Stimulated activated CD4-positive, alpha-beta T cell treated with anti-CD3 and anti-CD28 coated beads, Interleukin-2, amount 100 ng/mL, for 24 hours (primary cell): ENCODE data around the gene PWWP2B.

Experiments
- DNase-seq, 2 donors: peaks; one replicate each; pipeline ENCODE4 v3.0.0-alpha.2; 2020

PWWP2B gene

DNA sequence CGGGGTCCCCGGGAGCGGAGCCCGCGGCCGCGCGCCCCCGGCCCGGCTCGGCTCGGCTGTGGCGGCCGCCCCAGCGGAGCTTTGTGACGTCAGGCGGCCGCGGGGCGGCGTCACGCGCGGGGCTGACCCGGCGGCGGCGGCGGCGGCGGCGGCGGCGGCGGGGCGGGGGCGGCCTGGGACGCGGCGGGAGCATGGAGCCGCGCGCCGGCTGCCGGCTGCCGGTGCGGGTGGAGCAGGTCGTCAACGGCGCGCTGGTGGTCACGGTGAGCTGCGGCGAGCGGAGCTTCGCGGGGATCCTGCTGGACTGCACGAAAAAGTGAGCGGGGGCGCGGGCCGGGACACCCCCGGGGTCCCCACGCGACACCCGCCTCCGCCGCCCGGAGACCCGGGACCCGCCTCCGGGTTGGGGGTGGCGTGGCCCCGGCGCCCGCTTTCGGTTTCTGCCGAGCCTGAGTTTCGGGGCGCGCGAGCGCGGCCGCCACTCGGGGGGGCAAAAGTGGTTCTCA, at the start of gene PWWP2B:
Gene PWWP2B (plus strand): TSS at position 165 of the 506 bp plus-strand sequence. CDS start 27 bp downstream, at position 192.
- DNase-seq: peak; percentile 54 to 64

DNA sequence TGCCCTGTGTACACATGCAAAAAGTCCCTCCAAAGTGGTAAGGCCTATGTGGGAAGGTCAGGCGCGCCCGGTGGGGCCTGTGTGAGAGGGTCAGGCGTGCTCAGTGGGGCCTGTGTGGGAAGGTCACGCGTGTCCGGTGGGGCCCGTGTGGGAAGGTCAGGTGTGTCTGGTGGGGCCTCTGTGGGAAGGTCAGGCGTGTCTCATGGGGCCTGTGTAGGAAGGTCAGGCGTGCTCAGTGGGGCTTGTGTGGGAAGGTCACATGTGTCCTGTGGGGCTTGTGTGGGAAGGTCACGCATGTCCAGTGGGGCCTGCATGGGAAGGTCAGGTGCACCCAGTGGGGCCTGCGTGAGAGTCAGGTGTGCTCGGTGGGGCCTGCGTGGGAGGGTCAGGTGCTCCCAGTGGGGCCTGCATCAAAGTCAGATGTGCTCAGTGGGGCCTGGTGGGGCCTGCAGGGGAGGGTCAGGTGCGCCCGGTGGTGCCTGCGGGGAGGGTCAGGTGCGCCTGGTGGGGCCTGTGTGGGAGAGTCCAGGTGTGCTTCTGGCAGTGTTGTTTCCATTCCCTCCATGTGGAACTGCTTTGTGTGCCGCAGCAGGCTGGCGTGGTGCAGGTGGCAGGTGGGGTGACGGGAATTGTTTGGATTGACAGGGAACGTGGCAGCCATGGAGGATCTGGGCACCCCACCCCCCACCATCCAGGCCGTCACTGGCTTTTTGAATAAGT, 49.6 kb upstream of the PWWP2B start:
- DNase-seq: no peak

DNA sequence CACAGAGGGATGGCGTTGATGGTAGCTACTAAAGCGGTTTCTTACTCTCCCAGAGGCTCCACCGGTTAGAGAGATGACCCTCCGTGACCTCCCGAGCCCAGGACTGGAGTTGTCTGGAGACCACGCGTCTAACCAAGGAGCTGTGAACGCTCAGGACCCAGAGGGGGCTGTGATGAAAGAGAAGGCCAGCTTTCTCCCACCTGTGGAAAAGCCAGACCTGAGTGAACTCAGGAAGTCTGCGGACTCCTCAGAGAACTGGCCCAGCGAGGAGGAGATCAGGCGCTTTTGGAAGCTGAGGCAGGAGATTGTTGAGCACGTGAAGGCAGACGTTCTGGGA, 49.1 kb upstream of the PWWP2B start:
- no peak for DNase-seq

- DNase-seq: no peak
Observed at GRCh38 chr10:132349766-132350165, 47.2 kb upstream of the PWWP2B start.

DNA sequence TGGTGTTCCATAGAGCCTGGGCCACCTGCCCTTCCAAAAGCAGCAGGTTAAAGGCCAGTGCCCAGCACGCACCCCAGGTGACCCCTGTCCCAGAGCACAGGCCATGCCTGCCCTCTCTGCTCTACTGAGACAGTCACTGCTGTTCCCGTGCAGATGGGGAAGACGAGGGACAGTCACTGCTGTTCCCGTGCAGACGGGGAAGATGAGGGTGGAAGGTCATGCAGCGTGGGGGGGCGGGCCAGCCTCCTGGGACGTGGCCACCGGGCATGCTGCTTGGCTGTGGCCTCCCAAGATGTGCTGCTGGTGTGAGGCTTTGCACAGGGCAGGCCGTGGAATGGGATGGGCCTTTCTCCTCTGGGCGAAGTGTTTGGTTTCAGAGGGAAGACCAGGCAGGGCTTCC, 46.6 kb upstream of the PWWP2B start:
- no peak for DNase-seq

DNA sequence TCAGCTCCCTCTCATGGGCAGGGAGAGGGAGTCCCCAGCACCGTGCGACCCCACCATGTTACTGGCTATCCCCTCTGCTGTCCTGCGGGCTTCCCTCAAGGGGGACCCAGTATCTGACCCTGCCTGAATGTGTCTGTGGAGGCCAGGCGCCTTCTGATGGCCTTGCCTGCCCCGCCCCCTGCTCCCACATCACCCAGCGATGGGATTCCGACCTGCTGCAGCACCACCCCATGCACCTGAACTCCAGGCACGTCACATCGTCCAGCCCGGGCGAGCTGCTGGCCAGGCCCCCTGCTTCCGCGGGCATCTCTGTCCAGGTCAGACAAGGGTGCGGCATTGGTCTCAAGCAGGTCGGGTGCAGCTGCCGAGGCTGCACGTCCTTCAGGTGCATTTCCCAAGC, 46.1 kb upstream of the PWWP2B start:
- DNase-seq: no peak

DNA sequence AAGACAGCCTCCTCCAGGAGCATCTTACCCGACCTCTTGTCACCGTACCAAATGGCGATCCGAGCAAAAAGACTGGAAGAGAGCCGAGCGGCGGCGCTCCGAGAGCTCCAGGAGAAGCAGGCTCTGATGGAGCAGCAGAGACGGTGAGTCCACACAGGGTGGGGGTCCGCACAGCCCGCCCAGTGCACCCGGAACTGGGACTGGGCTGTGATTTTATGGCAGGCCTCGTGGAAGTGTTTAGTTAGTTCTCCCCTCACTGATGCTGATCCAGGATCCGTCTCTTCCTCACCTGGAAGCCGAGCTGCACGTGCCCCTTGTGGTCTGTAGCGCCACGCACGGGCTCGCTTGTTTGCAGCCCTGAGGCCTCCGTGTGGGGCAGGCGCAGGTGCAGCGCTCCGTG, 45.4 kb upstream of the PWWP2B start:
- no peak for DNase-seq

DNA sequence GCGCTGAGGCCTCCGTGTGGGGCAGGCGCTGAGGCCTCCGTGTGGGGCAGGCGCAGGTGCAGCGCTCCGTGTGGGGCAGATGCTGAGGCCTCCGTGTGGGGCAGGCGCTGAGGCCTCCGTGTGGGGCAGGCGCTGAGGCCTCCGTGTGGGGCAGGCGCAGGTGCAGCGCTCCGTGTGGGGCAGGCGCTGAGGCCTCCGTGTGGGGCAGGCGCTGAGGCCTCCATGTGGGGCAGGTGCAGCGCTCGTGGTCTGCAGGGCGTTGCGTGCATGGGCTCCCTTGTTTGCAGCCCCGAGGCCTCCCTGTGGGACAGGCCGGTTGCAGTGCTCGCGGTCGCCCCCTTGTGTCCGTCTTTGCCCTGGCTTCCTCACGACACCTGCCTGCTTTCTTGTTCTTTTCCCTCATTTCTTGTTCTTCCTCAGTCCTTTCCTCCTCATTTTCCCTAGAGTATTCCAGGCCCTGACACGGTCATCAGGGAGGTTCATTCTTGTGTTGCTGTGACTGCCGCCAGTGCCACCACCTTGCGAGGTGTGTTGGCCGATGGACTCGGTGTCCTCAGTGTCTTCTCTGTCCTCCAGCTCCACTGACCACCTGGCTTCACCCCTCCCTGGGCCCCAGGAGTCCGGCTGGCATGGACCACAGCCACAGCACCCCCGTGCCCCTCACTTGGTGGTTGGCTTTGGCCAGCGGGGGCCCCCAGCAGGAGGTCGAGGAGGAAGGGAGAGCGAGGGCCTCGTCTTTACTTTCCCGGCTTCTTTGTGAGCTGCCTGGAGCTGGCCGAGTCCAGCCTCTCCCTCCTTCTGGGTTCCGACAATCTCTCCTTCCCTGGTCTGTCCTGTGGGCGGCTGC, 44.3 kb upstream of the PWWP2B start:
- peak; percentile 86 for DNase-seq

GRCh38 chr10:132353456-132354355, 43.3 kb upstream of the PWWP2B start:
- DNase-seq: no peak

DNA sequence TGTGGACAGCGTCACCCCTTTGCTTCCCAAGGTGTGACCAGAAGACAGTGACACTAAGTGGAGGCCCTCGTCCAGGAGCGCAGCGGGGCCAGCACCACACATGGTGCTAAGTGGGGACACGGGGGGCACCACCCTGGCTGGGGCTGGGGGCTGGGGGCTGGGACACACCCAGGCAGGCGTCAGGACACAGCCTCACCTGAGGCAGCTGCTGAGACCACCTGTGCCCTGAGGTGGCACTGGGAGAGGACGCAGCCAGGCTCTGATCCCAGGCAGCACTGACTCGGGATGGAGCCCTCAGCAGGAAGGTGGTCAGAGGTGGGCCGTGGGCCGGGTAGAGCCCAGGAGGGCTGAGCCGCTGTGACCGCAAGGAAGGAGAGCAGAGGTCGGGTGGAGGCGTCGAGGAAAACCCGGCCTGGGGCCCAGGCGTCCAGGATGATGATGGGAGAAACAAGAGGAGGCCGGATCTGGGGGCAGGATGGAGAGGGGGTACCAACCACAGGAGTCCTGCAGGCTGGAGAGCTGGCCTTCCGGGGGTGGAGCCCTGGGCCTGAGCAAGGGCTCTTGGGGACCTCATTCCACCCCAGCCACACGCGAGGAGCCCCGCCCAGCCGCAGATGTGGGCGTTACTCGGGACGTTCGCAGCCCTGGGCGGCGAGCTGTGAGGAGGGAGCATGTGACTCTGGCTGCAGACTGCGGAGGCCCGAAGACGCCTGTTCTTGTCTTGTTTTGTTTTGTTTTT, 42.5 kb upstream of the PWWP2B start:
- no peak for DNase-seq

DNA sequence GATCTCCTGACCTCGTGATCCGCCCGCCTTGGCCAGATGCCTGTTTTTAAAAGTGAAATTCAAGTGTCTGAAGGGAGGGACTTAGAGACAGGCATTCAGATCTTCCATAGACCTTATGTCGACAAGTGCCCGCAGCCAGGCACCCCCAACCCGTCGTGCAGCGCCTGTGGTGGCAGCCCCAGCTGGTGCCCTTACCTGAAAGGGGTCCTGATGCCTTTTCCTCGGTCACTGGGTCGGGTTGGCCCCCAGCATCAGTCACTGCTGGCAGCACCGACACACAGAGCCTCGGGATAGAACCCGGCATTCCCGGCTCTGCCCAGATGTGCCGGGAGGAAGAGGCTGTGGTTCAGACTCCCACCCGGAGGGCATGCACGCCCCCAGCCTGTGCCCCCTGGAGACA, 41.7 kb upstream of the PWWP2B start:
- DNase-seq: no peak

DNA sequence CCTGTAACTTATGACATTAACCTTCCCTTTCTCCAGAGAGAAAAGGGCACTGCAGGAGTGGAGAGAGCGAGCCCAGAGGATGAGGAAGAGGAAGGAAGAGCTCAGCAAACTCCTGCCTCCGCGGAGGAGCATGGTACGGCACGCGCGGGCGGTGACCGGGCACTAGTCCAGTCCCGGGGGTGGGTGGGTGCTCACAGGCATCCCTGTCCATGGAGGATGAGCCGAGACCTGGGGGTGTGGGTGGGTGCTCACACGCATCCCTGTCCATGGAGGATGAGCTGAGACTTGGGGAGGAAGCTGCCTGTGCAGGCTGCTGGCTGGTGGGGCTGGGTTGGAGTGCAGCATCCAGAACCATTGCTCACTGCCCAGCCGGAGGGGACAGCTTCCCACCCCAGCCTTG, 41.2 kb upstream of the PWWP2B start:
- no peak for DNase-seq

GRCh38 chr10:132356621-132357195, 40.3 kb upstream of the PWWP2B start:
- DNase-seq: no peak

DNA sequence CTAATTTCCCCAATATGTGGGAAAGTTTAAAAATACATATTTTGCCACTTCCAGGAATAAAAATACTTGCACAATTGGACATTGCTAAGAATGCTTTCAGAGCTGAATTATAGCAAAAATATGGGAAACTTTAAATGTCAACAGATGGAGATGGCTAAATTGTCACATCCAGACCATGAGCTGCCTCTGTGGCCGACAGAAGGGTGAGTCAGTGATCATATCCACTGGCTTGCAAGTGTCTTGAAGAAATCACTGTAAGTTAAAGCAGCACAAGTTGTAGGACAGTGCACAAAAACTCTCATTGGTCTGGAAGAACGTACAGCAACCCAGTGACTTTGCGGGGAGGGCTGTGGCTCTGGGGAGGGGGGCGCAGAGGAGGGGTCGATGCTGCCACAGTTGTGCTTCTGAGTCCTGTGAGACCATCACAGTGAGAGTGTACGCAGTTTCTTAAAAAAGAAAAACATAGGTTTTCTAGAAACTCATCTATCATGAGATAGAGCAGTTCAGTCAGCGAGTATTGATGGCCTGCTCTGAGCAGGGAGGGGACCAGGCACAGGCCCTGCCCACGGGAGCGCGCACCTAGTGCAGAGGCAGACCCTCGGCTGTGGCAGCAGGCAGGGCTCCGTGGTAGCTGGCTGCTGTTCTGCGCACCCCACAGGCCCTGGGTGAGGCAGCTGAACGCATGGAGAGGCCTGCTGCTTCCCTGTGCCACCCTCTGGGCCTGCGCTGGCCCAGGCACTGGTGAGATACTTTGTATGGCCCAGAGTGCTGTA, 39.5 kb upstream of the PWWP2B start:
- DNase-seq: no peak

DNA sequence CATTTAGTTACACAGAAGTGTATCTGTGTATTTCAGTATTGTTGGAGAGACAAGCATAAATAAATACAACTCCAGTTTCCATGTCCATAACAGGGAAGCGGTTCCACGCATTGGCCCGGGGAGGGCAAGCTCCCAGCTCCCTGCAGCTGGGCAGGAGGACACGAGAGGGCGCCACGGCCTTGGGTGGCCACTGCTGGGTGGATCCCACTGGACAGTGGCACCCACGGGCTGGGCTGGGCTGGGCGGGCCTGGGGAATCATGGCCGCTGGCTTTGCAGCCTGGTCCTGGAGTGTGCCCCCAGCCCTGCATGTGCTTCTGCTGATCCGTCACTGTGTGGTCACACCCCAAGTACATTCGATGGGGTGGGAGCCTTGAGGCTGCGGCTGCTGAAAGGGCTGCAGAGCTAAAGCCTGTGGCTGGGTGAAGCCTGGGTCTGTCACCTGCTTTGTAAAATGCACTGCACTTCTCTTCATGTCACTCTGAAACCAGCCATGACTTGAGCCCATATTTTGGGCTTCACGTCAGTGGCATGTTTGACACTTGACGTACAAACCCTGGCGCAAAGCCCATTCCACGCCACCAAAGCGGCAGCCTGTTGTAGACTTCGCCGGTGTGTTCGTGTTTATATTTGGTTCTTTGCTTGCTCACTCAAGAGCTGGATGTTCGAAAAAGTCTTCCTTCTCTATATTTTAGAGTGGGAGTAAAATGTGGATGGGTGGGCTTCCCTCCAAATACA, 37.5 kb upstream of the PWWP2B start:
- no peak for DNase-seq

DNA sequence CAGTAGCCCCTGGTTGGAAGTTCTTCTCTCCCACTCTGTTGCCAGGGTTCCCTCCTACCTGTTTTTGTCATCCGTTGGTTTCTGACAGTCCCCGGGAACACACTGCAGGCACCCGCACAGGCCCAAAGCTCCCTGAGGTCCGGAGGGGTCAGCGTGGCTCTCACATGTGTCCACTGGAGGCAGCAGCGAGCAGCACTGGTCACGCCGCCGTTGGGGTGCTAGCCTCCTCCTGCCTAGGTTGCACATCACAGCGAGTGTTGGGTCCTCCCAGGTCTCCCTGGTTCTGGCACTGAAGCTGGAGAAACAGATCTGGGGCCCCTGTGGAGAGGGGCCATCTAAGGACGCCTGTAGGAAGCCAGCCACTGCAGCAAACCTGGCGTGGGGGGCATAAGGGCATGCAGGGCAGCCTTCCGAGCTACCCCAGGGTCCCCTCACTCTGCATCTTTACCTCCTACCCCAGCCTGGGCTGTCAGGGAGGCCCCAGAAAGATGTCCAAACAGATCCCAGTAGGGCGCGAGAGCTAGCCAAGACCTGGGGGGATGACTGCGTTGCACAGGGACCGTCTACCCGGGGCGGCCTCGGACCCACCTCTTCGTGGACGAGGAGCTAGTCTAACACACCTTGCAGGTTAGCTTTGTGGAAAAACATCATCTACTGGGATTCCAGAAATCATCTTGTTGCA, 36.1 kb upstream of the PWWP2B start:
- DNase-seq: peak; percentile 44 to 67

DNA sequence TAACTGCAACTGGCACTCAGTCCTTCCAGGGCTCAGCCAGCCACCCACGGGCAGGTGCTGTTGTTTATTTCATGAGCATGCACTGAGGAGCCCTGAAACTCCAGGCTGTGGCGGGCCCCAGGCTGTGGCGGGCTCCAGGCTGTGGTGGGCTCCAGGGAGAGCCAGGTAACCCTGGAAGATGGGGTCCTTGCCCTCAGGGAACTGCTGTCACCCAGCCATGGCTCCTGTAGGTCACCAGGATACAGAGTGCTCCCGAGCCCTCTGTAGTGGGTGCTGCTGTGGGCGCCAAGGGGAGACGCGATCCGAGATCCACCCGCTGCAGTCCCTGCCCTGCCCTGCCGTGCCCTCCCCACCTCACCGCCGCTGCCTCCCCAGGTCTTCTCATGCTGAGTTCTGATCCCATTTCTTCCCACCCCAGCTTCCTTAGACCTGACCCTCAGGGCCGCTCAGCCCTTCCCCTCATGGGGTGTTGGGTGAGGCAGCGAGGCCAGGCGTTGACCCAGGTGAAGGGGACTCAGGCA, 35.4 kb upstream of the PWWP2B start:
- no peak for DNase-seq

DNA sequence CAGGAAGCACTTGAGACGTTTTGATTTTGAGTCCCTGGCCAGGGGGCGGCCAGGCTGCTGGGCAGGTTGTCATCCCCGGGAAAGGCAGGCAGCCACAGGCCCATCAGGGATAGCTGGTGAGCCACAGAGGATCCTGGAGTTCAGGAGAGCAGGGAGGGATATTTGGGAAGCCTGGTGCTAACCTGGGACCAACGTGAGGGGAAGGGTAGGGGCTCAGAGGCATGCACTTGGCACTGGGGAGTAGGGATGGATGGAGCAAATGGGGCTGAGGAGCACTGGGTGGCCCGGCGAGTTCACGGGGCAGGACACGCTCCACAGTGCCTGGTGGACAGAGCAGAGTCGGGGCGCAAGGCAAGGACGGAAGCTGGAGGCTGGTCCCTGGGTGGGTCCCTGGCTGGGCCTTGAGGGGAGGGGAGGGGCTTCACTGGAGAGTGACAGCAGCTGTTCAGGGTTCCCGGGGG, 34.8 kb upstream of the PWWP2B start:
- DNase-seq: no peak

DNA sequence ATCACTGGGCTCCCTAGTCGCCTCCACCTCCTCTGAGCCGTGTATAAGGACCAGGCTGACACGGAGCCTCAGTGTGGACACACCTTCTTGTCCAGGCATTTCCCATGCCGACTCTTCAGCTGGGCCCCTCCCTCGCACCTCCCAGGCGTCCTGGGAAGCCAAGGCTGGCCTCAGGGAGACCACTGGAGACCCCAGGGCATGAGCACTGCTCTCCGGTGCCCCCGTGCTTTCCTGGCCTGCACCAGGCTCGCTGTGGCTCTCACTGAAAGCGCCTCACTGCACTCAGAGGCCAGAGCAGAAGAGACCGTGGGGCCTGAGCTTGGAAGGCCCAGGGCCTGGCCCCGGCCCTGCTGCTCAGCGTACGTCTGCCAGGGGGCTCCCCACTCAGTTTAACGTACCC, 33.6 kb upstream of the PWWP2B start:
- no peak for DNase-seq
